SW480 (cell line): Measurements from ENCODE around the gene PYGB.
"Not testable (repeated sequence)": the region's sequence is repeated elsewhere in the genome, so short reads cannot be mapped to it uniquely, and the experiment has no call there.

ENCODE experiments used
- DNase-seq: peaks from one replicate; pipeline ENCODE4 v3.0.0-alpha.2; 2016; ENCODE audit warnings: low spot score

Gene PYGB

DNA sequence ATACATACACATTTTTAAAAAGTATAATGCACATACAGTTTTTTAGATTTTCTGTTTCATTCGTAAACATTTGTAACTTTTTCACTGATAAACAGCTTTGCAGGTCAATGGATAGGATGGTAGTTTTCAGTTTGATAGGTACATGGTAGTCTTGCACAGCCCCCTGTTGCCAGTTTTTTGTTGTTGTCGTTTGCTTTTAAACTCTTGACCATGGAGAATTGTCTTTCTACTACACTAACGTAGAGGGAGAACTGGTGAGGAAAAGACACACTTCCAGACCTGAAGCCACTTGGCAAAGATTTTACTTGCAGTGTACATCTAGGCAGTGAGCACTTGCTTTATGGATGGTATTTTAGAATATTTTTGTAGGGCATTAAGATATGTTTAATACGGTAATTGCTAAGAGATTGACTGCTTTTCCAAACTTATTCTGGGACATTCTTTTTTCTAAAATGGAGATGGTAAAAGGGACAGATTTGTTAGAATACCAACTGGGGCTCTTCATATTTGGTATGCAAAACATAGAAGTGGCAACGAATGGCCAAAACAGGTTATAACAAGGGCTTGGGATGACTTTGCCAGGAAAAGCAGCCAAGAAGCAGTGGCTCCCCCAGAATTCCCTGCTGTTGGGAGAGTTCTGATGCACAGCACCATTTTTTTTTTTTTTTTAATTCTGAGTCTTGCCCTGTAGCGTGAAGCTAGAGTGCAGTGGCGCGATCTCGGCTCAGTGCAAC, 1.5 kb downstream of the PYGB start:
- DNase-seq = no peak

DNA sequence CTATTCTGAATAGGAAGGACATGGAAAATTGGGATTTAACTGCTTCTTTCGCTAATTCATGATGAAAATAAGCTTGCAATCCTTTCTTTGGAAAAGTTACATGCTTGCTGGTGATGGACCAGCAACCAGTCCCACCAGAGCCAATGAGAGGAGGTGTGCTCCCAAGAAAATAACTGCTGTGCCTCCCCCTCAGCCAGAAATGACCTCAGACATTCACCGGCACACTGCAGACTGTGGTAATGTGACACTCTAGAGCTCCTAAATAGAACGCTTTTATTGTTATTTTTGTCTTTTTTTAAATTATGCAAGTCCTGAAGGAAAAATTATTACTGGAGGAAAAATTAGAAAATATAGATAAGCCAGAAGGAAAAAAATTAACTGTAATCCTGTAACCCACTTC, 2.6 kb downstream of the PYGB start:
- no peak for DNase-seq

DNA sequence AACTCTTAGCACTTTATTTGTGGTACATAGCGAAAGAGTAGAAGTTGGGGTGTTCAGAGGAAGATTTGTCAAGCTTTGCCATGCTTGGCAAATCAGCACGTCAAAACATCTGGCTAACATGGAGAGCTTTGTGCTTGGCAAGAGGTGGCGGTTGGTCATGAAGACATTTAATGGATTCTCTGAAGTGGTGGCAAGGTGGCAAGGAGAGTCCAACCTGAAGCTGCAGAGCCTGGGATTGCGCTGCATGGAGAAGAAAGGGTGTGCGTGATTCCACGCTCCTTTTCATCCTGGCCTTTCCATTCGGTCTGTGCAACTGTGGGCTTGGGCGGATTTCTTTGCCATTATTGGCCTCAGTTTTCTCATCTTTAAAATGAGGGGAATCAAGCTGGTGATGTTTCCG, 3.1 kb downstream of the PYGB start:
- DNase-seq = no peak

DNA sequence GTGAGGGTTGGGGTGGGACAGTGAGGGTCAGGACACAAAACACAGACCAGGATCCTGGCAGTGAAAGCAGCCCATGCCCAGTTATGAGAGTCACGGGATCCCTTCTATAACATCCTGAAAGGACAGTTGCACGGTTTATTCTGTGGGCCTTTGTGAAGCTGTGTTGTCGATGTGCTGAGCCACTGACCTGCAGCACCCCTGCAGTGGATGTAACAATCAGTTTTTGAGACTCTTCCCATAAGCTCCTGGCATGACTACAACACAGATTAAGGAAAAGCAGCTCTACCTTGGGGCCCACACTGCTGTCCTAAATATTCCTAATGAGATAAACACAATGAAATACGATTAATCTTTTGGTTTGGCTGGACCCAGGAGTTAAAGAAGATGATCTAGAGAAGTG, 3.7 kb downstream of the PYGB start:
- no peak for DNase-seq

DNA sequence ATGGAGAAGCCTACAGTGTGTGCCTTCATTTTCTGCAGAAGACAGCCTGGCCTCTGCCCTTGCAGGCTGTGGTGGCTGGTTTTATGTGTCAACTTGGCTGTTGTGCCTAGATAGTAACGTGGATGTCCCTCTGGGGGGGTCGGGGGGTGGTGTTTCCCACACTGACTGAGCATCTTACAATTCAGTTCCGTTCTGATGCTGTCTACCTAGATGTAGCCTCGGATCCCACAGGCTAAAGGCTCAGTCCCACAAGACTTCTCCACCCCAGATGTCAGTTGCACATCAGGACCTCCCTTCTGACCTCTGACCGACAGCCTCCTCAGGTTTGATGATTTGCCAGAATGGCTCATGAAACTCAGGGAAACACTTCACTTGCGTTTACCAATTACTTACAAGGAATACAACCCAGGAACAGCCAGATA, 4.4 kb downstream of the PYGB start:
- no peak for DNase-seq

DNA sequence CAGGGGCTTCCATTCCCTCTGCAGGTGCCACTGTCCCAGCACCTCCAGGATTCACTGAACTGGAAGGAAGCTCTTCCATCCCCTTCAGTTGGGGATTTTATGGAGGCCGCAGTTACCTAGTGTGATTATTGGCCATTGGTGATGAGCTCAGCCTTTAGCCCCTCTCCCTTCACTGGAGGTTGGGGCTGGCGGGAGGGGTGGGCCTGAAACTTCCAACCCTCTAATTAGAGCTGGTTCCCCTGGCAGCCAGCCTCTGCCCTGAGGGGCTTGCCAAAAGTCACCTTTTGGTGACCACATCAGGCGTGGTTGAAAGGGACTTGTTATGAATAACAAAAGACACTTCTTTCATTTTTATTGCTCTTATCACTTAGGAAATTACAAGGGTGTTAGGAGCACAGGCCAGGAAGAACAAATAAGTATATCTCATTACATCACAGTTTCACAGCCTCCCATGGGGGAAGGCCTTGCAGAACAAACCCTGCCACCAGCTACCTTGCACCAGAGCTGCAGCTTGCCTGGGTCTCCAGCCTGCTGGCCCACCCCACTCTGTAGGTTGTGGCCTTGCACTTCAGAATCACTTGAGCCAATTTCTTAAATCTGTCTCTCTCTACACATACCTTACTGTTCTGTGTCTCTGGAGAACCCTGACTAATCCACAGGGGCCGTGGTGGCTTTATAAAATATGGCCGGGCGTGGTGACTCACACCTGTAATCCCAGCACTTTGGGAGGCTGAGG, 5.0 kb downstream of the PYGB start:
- no peak for DNase-seq

DNA sequence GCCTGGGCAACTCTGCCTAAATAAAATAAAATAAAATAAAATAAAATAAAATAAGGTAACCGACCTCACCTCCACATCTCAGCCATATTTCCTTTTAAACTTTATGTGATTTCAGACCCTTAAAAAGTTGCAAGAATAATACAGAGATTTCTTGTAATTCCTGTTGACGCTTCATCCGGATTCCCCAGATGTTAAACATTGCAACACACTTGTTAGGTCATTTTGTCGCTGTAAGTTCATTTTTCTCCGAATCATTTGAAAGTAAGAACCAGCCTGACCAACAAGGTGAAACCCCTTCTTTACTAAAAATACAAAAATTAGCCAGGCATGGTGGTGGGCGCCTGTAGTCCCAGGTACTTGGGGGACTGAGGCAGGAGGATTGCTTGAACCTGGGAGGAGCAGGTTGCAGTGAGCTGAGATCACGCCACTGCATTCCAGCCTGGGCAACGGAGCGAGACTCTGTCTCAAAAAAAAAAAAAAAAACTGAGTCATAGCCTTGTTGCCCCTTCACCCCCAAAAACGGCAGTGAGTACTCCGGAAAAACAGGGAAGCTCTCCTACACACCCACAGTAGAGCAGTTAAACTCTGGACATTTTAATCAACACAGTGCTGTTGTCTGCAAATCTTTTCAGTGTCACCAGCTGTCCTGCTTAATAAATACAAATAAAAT, 5.9 kb downstream of the PYGB start:
- no peak for DNase-seq

DNA sequence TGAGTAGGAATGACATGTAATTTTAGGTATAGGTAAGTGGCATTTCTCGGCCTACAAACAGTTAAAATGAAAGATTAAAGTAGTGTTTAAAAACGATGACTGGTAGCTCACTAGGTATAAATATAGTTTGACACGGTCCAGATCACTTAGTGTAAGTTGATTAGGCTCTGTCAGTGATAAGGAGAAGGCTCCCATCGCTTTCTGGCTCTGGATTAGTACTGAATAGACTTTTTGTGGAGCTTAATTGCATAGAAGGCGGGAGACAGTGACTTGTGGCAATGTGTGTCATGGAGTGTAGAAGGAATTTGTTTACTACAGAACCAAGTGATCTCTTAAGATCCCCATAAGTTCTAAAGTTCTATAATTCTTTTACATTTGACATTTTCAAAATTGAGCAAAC, 6.7 kb downstream of the PYGB start:
- no peak for DNase-seq

DNA sequence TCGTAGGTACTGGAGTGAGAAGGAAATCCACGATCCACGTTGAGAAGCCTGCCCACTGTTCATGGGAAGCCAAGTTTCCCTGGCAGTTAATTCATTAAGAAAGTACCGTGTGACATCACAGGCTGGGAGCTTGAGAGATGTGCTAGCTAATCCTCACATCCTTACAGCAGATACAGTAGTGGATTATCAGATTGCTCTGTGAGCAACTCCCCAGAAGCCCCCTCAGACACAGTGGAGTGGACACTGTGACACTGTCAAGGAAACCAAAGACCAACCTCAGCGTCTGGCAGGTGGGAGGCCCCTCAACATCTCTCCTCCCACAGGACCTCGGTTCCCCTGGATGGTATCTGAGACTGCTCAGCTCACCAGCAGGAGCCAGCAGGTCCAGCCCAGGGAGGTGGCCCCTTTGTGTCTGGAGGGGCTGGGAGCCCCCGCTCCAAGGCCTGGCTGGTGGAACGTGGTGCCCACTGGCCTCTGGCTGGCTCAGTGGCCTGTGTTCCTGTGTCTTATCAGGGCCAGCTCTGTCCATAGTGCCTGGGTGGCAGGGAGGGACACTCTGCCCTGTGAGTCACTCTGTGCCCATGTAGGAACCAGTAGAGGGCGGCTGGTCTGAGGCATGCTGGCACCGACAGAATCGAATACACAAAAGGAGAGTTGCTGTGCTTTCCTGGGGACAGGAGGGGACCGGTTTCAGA, 7.2 kb downstream of the PYGB start:
- DNase-seq = no peak

DNA sequence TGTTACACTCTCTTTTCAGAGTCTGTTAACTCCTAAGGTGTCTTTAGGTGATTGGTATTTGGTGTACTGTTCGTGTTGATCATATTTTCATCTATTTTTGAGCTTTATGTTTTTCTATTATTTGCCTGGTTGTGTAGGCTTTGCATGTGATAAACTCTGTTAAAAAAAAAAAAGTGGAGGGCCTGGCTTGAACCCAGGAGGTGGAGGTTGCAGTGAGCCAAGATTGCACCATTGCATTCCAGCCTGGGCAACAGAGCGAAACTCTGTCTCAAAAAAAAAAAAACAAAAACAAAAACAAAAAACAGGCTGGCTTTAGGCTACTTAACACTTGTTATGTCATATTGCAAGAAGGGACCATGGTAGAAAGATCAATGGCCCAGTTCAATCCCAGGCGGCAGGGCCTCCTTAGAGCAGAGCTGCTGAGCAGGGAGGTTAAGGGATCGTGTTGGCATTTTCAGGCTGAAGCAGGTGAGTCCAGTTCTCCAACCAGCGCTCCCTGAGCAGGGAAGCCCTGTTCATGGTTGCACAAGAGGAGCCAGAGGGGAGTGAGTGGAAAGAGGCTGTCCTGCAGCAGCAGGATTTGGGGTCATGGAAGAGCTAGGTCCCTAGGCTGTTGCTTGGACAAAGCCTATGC, 8.5 kb downstream of the PYGB start:
- DNase-seq = no peak

DNA sequence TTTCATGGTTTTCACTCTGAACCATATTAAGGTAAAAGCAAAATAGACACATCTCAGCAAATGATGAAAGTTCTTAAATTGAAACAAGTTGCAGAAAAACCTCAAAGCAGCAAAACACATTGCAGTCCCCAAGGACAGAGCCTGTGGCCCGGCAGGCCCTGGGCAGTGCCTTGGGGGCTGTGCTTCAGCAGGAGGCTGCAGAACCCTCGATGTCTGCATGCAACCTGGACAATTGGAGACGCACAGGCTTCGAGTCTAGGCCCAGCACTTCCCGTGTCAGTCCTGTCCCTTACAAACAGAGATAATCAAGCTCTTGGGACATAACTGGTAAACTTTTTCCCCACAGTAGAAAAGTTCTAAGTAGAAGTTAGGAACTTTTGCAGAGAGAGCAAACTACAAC, 9.2 kb downstream of the PYGB start:
- DNase-seq = no peak

DNA sequence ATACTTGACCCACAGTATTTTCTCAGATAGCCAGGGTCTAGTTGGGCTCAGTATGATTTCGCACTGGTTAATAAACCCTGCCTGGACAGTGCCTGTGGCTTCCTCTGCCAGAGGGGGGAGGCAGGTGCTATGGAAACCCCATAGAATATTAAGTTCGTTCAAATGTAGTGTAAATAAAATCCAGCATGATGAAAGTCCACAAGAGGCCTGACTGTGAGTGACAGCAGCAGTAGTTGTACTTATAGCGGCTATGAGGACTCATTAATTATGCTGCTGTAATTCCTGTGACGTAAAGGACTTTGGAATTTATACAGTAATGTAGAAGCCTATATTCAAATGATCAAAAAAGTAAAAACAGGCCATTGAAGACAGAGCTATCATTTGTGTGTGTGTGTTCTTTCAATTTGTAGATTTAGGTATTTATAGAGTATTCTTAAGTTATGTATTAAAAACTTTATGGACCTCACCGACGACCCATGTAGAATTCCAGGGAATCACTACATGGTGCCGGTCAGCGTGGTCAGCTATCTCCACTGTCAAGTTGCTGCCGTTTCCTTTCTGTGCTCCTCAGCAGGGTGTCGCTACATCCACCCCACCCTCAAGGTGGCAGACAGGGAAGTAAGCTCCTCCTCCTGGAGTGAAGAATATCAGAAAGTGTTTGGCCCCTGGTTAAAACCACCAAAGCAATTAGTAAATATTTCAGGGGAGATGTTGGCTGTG, 10.0 kb downstream of the PYGB start:
- DNase-seq = no peak

DNA sequence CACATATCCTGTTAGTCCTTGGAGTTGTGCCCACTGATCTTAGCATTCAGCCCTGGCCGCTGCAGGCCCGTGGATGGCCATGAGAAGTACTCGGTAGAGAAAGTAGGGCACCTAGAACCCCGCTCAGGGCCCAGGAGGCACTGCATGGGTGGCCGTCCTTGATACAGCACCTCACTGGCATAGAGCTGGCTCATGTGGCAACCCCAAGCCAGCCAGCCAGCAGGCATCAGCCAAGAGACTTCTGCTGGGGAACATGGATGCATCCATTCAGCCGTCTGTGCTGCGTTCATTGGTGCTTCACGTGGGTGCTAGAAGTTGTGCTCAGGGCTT, 10.6 kb downstream of the PYGB start:
- no peak for DNase-seq

DNA sequence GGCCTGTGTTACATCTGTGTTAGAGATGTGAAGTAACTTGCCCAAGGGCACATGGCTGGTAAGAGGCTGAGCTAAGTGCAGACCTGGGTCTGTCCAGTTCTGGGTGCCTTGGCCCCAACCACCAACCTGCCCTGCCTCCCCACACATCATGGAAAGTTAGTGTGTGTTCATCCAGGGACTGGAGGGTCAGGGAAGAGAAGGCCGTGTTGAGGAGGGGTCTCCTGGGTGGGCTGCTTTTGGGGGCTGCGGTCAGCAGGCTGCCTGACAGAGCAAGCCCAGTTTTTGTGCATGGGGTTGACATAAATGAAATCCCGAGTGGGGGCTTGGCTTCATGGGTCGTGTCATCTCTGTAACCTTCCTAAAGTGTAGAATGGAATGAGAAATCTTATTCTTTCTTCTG, 10.9 kb downstream of the PYGB start:
- DNase-seq = no peak

DNA sequence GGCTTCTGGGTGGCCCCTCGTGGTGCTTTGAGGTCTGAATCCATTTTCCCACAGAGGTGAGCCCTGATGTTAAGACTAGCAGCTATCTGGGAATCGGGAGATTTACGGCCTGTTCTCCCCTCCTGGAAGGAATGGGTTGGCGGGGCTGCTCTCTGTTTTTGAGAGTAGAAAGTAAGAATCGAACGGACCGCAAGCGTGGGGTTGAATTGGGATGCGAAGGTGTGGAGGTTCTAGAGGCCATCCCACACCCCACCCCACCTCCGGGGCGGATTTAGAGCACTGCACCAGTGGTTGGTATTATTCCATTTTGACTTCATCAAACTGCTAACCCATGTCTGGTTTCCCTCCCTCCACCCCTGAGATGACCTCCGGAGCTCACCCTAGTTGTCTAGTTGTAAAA, 11.5 kb downstream of the PYGB start:
- DNase-seq = no peak

DNA sequence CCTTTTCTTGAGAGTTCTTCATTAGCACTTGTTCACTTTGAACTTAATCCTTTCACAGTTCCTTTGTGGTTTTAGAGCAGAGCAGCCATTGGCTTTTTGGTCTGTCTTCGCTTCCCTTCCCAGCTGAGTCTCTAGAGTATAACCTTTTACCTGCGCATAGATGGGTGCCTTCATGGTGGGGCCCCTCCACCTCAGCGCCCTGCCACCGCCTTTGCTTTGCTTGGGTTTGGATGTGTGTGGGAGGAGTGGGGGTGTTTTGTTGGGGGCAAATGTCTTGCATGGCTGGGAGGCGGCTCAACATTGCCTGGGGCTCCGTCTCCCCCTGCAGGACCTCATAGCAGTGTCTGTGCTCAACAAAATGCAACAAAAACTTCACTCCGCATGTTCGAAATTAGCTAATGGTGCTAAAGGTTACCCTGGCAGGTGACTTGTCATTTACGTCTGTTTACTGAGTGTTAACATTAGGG, 11.9 kb downstream of the PYGB start:
- no peak for DNase-seq

DNA sequence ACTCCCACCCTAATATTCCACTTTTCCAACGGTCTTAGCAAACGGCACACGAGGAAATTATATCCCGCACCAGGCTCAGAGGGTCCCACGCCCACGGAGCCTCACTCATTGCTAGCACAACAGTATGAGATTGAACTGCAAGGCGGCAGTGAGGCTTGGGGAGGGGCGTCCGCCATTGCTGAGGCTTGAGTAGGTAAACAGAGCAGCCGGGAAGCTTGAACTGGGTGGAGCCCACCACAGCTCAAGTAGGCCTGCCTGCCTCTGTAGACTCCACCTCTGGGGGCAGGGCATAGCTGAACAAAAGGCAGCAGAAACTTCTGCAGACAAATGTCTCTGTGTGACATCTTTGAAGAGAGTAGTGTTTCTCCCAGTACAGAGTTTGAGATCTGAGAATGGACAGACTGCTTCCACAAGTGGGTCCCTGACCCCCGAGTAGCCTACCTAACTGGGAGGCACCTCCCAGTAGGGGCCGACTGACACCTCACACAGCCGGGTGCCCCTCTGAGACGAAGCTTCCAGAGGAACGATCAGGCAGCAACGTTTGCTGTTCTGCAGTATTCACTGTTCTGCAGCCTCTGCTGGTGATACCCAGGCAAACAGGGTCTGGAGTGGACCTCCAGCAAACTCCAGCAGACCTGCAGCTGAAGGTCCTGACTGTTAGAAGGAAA, 13.0 kb downstream of the PYGB start:
- not testable (repeated sequence) for DNase-seq

DNA sequence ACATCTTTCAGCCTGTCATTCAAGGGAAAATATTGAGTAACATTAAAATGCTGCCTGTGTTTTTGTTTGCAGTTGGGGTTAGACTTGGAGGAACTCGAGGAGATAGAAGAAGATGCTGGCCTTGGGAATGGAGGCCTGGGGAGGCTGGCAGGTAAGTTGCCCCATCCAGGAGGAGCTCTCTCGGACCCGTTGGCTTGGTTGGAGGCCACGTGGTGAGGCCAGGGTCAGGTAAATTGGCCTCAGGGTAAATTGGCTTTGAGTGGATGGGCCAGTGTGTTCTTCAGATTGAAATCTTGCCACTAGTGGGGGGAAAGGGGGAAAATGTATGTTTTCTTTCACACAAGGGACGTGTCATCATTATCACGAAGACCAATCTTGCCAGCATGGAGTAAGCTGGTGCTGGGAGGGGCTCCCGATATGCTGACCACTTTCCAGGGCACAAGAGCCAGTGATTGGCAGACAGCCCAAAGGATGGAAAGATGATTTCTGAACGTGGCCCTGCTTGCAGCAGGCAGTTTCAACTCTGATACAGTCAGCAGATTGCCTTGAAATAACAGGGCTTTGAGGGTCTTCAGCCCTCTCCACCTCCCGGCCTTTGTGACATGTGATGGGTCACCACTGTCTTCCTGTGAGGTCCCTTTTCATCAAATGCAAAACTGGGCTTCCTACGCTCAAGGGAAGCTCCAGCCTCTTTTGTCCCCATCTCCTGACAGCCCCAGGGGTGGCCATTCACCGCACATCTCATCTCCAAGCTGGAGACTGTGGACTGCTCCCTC, 21.4 kb downstream of the PYGB start:
- DNase-seq = no peak

DNA sequence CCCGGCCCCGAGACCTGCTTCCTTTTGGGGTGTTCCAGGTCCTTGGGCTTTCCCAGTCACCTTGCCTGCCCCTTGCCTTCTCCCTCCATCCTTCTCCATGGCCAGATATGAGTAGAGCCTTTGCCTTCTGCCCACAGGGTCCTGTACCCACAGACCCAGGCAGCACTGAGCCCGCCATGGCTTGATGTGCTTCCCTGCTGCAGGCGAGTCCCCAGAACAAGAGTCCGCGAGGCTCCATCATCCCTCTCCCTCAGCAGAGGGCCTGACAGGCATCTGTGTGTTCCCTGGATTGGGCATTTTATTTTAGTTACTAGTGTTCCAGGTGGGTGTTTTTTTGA, 21.9 kb downstream of the PYGB start:
- no peak for DNase-seq

DNA sequence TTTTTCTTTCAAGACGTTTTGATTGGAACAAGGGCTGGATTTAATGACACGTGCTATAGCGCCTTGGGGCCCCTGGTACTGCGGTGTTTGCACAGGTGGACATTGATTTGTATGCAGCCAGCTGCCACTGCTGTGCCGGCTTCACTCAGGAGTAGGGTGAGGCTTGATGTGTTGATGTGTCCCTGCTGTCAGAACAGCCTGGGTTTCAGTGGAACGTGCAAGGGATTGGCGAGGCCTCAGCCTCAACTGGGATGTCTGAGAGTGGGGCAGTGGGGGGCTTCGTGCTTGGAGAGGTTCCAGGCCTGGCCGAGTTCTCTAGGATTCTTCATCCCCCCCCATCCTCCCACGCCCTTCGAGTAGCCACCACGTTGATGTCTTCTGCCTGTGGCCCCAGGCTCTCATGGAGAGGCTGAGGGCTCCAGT, 23.0 kb downstream of the PYGB start:
- DNase-seq = no peak
